A673 (cell line): ENCODE results near the gene NAXD. TPM values are rescaled to one million over a fixed set of nuclear protein-coding genes. Genes with fewer than 3 reads are reported as not detected.

ENCODE experiments used
- BruUV-seq: library from RNA; stranded (reverse); fragments of 400-500 nt; replicated peaks from 2 replicates; lab custom pipeline; 2021; lab: Mats Ljungman, UMichigan
- CTCF ChIA-PET: fragments of 300-600 bp; sonication (Branson Sonifier 250); formaldehyde crosslinking; loops from one replicate; lab custom pipeline; 2022; ENCODE audit warnings: antibody characterized with exemption; lab: Charles Lee
- POLR2A ChIA-PET: fragments of 300-600 bp; sonication (Branson Sonifier 250); formaldehyde crosslinking; loops from one replicate; lab custom pipeline; 2022; ENCODE audit warnings: antibody characterized with exemption; ENCODE audit not compliant: low non-redundant PET; lab: Charles Lee
- DNase-seq: peaks from one replicate; pipeline ENCODE4 v3.0.0-alpha.2; 2015; ENCODE audit warnings: low spot score
- H3K27ac ChIP-seq: fragments of 200-600 bp; sonication (generic); 2 replicates; pipeline ENCODE4 v1.5.1; 2016; ENCODE audit warnings: mixed run types, low read depth, mild to moderate bottlenecking, mixed read lengths, antibody characterized with exemption, low read length; ENCODE audit not compliant: poor library complexity, severe bottlenecking
- H3K27me3 ChIP-seq: fragments of 200-600 bp; sonication (generic); replicated peaks from 2 replicates; pipeline ENCODE4 v1.6.1; 2017; ENCODE audit warnings: mixed run types, low read depth, mild to moderate bottlenecking, mixed read lengths, antibody characterized with exemption, low read length; ENCODE audit not compliant: insufficient read depth, poor library complexity
- H3K36me3 ChIP-seq: fragments of 200-600 bp; sonication (generic); 2 replicates; pipeline ENCODE4 v1.6.1; 2016; ENCODE audit warnings: mixed run types, mild to moderate bottlenecking, mixed read lengths, antibody characterized with exemption, low read length; ENCODE audit not compliant: insufficient read depth, poor library complexity, severe bottlenecking
- H3K4me1 ChIP-seq: fragments of 200-600 bp; sonication (generic); 2 replicates; pipeline ENCODE4 v1.6.1; 2017; ENCODE audit warnings: mixed run types, mild to moderate bottlenecking, mixed read lengths, antibody characterized with exemption, low read length; ENCODE audit not compliant: insufficient read depth, poor library complexity, severe bottlenecking
- H3K4me3 ChIP-seq: fragments of 200-600 bp; sonication (generic); 2 replicates; pipeline ENCODE4 v1.5.1; 2016; ENCODE audit warnings: low read depth, mixed run types, mild to moderate bottlenecking, mixed read lengths, low read length; ENCODE audit not compliant: poor library complexity, severe bottlenecking
- H3K9me3 ChIP-seq: fragments of 200-600 bp; sonication (generic); 2 replicates; pipeline ENCODE4 v1.6.1; 2016; ENCODE audit warnings: mixed run types, low read depth, mild to moderate bottlenecking, mixed read lengths, antibody characterized with exemption, low read length; ENCODE audit not compliant: poor library complexity, severe bottlenecking
- CTCF ChIP-seq: fragments of 300-800, 200-600 bp; sonication (generic); conservative IDR thresholded peaks from 2 replicates; pipeline ENCODE4 v1.5.1; 2017; ENCODE audit warnings: low read depth, mild to moderate bottlenecking, antibody characterized with exemption, low read length, moderate library complexity, mixed read lengths
- EZH2 ChIP-seq: fragments of 200-600 bp; sonication (generic); IDR thresholded peaks from 2 replicates; pipeline ENCODE4 v1.6.1; 2017; ENCODE audit warnings: borderline replicate concordance, low read depth, mild to moderate bottlenecking, mixed read lengths, antibody characterized with exemption, low read length; ENCODE audit not compliant: poor library complexity, severe bottlenecking
- intact Hi-C: fragments of 100-400 bp; cut with micrococcal nuclease; formaldehyde crosslinking; loops from one replicate; pipeline ENCODE4 v1.10.0; 2022; ENCODE audit not compliant: unreplicated experiment
- total RNA-seq: library from RNA; stranded (reverse); gene quantifications from 2 replicates; pipeline ENCODE4 v1.2.3, GENCODE V29; 2021

Gene NAXD
- total RNA-seq, 1 experiment from 2014 or later = 27.9 TPM

GRCh38 chr13:110620596-110620995 lies 5.3 kb downstream of the NAXD start:
- POLR2A ChIA-PET = no interaction called here
- intact Hi-C loops = no loop called here

GRCh38 chr13:110624766-110625756 lies 9.7 kb downstream of the NAXD start:
- Histone ChIP-seq H3K27me3 (no peaks in the 10 kb centered on the region), H3K27ac (no peak overlapping the region), H3K4me3 (no peak overlapping the region), H3K4me1 (peaks cover 10% of the 10 kb centered on the region), H3K36me3 (peaks cover 3% of the 10 kb centered on the region), H3K9me3 (no peaks in the 10 kb centered on the region)
- ChIA-PET POLR2A (no interaction called here), CTCF (no interaction called here)
- no TSS peak for BruUV-seq
- DNase-seq = no peak
- intact Hi-C loops = no loop called here
- TF ChIP-seq EZH2 (no peak), CTCF (no peak)

More at GRCh38 chr13:110620596-110620995, 5.3 kb downstream of the NAXD start:
- peaks cover 3% of the 10 kb centered on the region for H3K36me3 ChIP-seq
- peaks cover 11% of the 10 kb centered on the region for H3K4me1 ChIP-seq
- no TSS peak for BruUV-seq
- TF ChIP-seq CTCF (no peak), EZH2 (no peak)
- no peak overlapping the region for H3K4me3 ChIP-seq
- no peaks in the 10 kb centered on the region for H3K9me3 ChIP-seq
- DNase-seq = no peak
- H3K27me3 ChIP-seq = no peaks in the 10 kb centered on the region
- CTCF ChIA-PET = no interaction called here
- H3K27ac ChIP-seq = no peak overlapping the region

- TF ChIP-seq CTCF (no peak), EZH2 (no peak)
- Histone ChIP-seq H3K4me3 (no peak overlapping the region), H3K9me3 (no peaks in the 10 kb centered on the region), H3K27me3 (no peaks in the 10 kb centered on the region), H3K27ac (no peak overlapping the region), H3K36me3 (peaks cover 3% of the 10 kb centered on the region), H3K4me1 (peaks cover 10% of the 10 kb centered on the region)
- intact Hi-C loops = no loop called here
- ChIA-PET CTCF (no interaction called here), POLR2A (no interaction called here)
- BruUV-seq = no TSS peak
- DNase-seq = no peak
These were observed 10.5 kb downstream of the NAXD start for GRCh38 chr13:110625771-110626321.
